NCI-H226 (cell line): ENCODE data around the gene CDKN1B.
"Not testable (repeated sequence)": the region's sequence is repeated elsewhere in the genome, so short reads cannot be mapped to it uniquely, and the experiment has no call there.

ENCODE experiments used
- DNase-seq: peaks from one replicate; pipeline ENCODE4 v3.0.0-alpha.2; 2015

CDKN1B gene

GRCh38 chr12:12725086-12725955 is 8.2 kb downstream of the CDKN1B start:
- peak; percentile 97 for DNase-seq

- DNase-seq, result no peak
These were observed 8.9 kb downstream of the CDKN1B start for GRCh38 chr12:12725956-12726554.

GRCh38 chr12:12726555-12727093 is 9.5 kb downstream of the CDKN1B start:
- peak; percentile 80 for DNase-seq

GRCh38 chr12:12731178-12731577 is 14.0 kb downstream of the CDKN1B start:
- no peak for DNase-seq

- DNase-seq, result no peak
These were observed 14.6 kb downstream of the CDKN1B start for GRCh38 chr12:12731785-12732184.

GRCh38 chr12:12733118-12733517 is 15.9 kb downstream of the CDKN1B start:
- DNase-seq, result no peak

- no peak for DNase-seq
These were observed 16.9 kb downstream of the CDKN1B start for GRCh38 chr12:12734054-12734453.

GRCh38 chr12:12734561-12735071 is 17.4 kb downstream of the CDKN1B start:
- no peak for DNase-seq

GRCh38 chr12:12735301-12735700 is 18.1 kb downstream of the CDKN1B start:
- no peak for DNase-seq

- no peak for DNase-seq
These were observed 19.9 kb downstream of the CDKN1B start for GRCh38 chr12:12736759-12737676.

GRCh38 chr12:12738152-12738551 is 21.0 kb downstream of the CDKN1B start:
- not testable (repeated sequence) for DNase-seq

GRCh38 chr12:12741660-12742059 is 24.5 kb downstream of the CDKN1B start:
- no peak for DNase-seq

- DNase-seq, result no peak
These were observed 27.6 kb downstream of the CDKN1B start for GRCh38 chr12:12744546-12745305.

- no peak for DNase-seq
These were observed 28.5 kb downstream of the CDKN1B start for GRCh38 chr12:12745576-12746211.

- no peak for DNase-seq
These were observed 30.1 kb downstream of the CDKN1B start for GRCh38 chr12:12747278-12747677.

GRCh38 chr12:12748044-12748443 is 30.9 kb downstream of the CDKN1B start:
- no peak for DNase-seq

- peak; percentile 92 for DNase-seq
These were observed 32.3 kb downstream of the CDKN1B start for GRCh38 chr12:12749433-12749832.

- DNase-seq, result no peak
These were observed 38.8 kb downstream of the CDKN1B start for GRCh38 chr12:12755923-12756322.

- DNase-seq, result no peak
These were observed 40.0 kb downstream of the CDKN1B start for GRCh38 chr12:12757121-12757520.

- DNase-seq, result no peak
These were observed 42.2 kb downstream of the CDKN1B start for GRCh38 chr12:12759234-12759915.

GRCh38 chr12:12764824-12765223 is 47.7 kb downstream of the CDKN1B start:
- DNase-seq, result no peak
